ENCODE measurements around the gene CDK17.

Gene CDK17

DNA sequence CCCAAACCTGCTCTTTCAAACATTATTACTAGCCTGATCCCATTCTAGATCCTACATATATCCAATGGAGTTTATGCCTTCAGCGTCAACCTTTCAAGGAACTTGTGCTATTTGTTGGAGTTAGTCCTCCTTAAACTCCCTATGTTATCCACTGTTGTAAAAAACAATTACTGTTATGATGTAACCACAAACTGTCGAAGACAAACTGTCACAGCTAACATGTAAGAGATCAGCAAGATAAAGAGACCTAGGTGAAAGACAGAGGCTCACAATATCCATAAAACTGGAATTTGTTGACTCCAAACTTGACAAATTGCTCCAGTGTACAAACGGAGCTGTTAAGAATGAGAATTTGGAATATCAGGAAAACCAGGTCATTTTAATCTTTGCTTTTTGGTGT is 70.7 kb downstream of the CDK17 start:
- H3K27ac ChIP-seq = no peak overlapping the region
- no peak overlapping the region for H3K4me3 ChIP-seq
- no peak for DNase-seq (ENCODE audit: low spot score)
- TF ChIP-seq, protein P1, sequence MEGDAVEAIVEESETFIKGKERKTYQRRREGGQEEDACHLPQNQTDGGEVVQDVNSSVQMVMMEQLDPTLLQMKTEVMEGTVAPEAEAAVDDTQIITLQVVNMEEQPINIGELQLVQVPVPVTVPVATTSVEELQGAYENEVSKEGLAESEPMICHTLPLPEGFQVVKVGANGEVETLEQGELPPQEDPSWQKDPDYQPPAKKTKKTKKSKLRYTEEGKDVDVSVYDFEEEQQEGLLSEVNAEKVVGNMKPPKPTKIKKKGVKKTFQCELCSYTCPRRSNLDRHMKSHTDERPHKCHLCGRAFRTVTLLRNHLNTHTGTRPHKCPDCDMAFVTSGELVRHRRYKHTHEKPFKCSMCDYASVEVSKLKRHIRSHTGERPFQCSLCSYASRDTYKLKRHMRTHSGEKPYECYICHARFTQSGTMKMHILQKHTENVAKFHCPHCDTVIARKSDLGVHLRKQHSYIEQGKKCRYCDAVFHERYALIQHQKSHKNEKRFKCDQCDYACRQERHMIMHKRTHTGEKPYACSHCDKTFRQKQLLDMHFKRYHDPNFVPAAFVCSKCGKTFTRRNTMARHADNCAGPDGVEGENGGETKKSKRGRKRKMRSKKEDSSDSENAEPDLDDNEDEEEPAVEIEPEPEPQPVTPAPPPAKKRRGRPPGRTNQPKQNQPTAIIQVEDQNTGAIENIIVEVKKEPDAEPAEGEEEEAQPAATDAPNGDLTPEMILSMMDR (IDR thresholded peaks at IDR 0.05) = no peak

DNA sequence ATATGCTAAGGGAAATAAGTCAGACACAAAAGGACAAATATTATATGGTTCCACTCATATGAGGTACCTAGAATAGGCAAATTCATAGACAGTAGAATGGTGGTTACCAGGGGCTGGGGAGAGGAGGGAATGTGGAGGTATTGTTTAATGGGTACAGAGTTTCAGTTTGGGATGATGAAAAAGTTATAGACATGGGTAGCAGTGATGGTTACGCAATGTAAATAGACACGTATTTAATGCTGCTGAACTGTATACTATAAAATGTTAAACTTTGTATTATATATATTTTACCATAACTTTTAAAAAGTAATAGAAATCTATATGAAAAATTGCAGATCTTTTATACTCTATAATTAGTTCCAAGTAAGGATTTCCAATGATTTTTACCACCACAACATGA is 71.2 kb downstream of the CDK17 start:
- Histone ChIP-seq H3K27ac (no peak overlapping the region), H3K4me3 (no peak overlapping the region)
- TF ChIP-seq, protein P1 (IDR thresholded peaks at IDR 0.05) = no peak
- no peak for DNase-seq (ENCODE audit: low spot score)

DNA sequence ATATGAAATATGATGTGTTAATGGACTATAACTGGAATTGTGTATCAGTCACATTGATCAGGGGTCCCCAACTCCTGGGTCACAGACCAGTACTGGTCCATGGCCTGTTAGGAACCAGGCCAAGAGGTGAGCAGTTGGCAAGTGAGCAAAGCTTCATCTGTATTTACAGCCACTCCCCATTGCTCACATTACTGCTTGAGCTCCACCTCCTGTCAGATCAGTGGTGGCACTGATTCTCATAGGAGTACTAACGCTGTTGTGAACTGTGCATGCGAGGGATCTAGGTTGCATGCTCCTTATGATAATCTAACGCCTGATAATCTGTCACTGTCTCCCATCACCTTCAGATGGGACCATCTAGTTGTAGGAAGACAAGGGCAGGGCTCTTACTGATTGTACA is 72.3 kb downstream of the CDK17 start:
- Histone ChIP-seq H3K4me3 (no peak overlapping the region), H3K27ac (no peak overlapping the region)
- no peak for DNase-seq (ENCODE audit: low spot score)
- TF ChIP-seq, protein P1 (IDR thresholded peaks at IDR 0.05) = no peak

DNA sequence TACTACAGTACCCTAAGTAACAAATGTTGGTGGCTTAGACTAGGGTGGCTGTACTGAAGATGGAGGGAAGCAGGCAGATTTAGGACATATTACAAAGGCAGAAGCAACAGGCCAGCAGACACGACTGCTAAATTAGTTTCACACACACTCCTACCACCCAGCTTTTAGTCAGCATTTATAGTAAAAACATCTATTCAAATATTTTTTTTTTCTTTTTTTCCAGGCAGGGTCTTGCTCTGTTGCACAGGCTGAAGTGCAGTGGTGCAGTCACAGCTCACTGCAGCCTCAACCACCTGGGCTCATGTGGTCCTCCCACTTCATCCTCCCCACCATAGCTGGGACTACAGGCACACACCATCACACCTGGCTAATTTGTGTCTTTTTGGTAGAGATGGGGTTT is 72.9 kb downstream of the CDK17 start:
- DNase-seq (ENCODE audit: low spot score) = no peak
- TF ChIP-seq, protein P1 (IDR thresholded peaks at IDR 0.05) = no peak
- H3K4me3 ChIP-seq = no peak overlapping the region
- no peak overlapping the region for H3K27ac ChIP-seq

DNA sequence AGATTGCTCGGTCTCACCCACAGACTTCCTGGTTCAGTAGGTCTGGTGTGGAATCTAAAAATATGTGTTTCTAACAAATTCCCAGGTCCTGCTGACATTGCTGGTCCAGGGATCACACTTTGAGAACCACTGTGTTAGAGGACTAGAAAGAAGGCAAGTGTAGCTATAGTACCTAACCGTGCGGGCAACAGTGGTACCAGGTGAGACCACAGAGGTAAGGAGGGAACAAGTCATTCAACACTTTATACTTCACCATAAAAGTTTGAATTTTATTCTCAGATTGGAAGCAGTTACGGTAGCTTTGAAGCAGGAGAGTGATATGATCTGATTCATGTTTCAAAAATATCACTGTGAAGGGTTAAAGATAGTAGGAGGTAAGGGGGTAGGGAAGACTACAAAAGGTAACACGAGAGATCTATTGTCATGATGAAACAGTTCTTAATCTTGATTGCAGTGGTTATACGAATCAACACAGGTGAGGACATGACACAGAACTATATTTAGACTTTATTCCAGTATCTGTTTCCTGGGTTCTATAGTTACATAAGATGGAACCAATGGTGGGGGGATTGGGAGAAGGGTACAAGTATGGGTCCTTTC is 73.5 kb downstream of the CDK17 start:
- Histone ChIP-seq H3K27ac (no peak overlapping the region), H3K4me3 (no peak overlapping the region)
- TF ChIP-seq, protein P1 (IDR thresholded peaks at IDR 0.05) = no peak
- no peak for DNase-seq (ENCODE audit: low spot score)

DNA sequence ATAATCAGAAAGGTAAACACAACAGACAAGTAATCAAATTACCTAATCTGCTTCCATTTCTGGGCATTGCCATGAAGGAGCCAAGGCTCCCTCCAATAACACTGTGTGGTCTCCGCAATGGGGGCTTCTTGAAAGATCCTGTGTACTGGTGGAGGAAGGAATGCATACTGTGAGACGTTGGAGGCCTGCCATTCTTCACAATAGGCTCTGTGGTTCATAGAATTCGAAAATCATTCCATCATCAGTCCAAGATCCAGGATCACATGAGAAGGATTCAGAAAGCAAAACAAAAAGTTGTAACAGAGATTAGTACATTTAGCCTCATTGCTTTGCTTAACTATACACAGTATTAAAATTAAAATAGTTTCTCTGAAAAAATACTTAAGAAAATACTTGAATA is 76.3 kb downstream of the CDK17 start:
- TF ChIP-seq, protein P1 (IDR thresholded peaks at IDR 0.05) = no peak
- no peak for DNase-seq (ENCODE audit: low spot score)

DNA sequence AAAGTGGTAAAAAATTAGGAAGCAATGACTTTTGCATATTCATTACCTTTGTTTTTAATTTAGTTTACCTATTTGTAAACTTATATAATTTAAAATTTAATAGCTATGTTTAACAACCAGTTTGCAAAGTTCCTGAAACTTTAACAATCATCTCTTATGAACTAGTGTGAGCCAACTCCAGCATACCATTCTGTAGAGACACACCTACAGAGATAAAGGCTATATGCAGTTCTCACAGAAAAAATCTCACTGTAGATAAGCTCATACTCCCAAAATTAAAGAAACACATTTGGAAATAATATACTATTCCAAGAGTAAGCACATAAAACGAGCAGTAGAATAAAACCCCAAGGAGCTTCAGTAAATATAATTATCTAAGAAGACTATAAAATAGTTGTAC is 77.5 kb downstream of the CDK17 start:
- Histone ChIP-seq H3K27ac (no peak overlapping the region), H3K4me3 (no peak overlapping the region)
- TF ChIP-seq, protein P1 (IDR thresholded peaks at IDR 0.05) = no peak
- DNase-seq (ENCODE audit: low spot score) = no peak

More for the DNA sequence above, 76.3 kb downstream of the CDK17 start:
- H3K4me3 ChIP-seq = no peak overlapping the region
- H3K27ac ChIP-seq = no peak overlapping the region

All from coronary artery (tissue), 2 donors.